NCI-H146 treated with DMSO at 0.1 percent for 48 hours (cell line): ENCODE data around the gene SGO1.

Experiments
- DNase-seq: peaks from one replicate; lab custom pipeline; 2025; ENCODE audit not compliant: unreplicated experiment; lab: John Stamatoyannopoulos, UW

The SGO1 gene

GRCh38 chr3:20160230-20160629 lies 25.8 kb downstream of the SGO1 start:
- DNase-seq, result no peak

DNA sequence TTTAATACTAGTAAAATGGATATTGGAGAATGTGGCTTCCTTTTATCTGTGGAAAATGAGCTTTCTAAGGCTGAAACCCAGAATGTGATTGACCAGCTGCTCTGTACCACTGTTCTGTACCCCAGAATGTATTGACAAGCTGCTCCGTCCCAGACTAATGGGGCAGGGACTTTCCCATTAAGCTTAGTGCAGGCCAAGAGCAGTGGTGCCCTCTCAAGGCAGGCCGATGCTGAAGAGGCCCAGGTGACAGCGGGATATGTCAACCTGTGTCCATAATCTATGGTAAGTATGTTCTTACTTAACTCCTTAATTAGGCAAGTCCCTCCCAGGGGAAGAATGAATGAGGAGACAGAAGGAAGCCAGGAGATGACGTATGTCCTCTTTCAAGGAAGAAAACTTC lies 31.1 kb downstream of the SGO1 start:
- DNase-seq, result no peak

GRCh38 chr3:20154078-20154477 lies 31.9 kb downstream of the SGO1 start:
- DNase-seq, result no peak

GRCh38 chr3:20148466-20148865 lies 37.5 kb downstream of the SGO1 start:
- DNase-seq, result no peak

GRCh38 chr3:20147361-20147760 lies 38.6 kb downstream of the SGO1 start:
- DNase-seq, result no peak

DNA sequence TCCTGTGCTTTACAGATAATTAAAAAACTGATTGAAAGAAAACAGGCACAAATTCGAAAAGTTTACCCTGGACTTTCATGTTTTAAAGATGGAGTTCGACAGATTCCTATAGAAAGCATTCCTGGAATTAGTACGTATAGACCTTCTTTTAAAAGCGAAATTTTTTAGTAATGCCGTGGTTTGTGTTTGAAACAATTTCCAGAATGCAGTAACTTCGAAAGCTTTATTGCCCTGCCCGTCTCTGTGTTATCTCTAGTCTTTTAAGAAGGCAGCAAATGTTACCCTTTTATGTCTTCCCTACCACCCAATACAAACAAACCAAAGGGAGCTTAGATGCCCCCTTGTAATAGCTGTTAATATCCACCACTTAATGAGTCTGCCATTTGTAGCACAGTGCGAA lies 39.7 kb downstream of the SGO1 start:
- DNase-seq, result no peak

- DNase-seq, result no peak
Measured at GRCh38 chr3:20145874-20146273, 40.1 kb downstream of the SGO1 start.

GRCh38 chr3:20143519-20143918 lies 42.5 kb downstream of the SGO1 start:
- DNase-seq, result no peak

- DNase-seq, result no peak
Measured at GRCh38 chr3:20142517-20142916, 43.5 kb downstream of the SGO1 start.

DNA sequence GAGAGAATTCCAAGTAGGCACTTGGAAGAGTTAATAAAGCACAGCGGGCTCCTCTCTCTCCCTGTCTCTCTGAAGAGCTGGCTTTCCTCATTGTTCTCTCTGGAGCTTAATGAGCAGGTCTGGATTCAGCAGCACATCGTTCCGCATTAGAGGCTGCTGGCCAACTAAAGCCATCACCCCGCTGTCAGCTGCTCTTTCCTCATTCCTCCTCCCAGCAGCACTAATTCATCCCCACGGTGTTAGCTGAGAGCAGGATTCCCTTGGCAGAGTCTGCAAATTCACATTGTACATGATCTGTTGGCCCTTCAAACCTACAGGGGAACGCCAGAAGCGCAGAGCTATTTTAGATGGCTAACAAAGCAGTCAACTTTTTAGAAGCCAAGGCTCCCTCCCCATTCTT lies 44.2 kb downstream of the SGO1 start:
- no peak for DNase-seq

DNA sequence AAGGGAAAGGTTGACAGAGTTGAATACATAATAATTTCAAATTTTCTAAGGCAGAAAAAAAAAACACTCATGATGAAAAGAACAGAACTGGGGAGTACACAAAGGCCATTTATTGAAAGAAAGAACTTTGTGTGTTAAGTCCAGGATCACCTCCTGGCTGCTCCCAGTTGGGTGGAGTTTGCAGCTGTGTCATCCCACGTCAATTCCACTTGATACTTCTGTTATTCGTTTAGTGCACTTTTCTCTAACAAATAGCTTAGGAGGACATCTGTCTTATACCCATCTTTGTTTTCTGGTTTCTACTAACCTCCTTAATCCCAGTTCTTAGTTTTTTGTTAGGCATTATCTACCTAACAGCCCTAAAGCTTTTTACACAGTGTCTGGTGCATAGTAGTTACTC lies 44.7 kb downstream of the SGO1 start:
- DNase-seq, result no peak

- no peak for DNase-seq
Measured at GRCh38 chr3:20140881-20141280, 45.1 kb downstream of the SGO1 start.

DNA sequence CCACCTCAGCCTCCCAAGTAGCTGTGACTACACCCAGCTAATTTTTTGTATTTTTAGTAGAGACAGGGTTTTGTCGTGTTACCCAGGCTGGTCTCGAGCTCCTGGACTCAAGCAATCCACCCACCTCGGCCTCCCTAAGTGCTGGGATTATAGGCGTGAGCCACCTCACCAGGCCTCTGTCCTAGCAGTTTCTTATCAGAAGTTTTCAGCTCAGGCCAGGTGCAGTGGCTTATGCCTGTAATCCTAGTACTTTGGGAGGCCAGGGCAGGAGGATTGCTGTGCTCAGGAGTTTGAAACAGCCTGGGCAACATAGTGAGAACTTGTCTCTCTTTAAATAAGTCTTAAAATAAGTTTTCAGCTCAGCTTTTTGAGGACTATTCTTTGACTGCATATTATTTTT lies 48.4 kb downstream of the SGO1 start:
- DNase-seq, result no peak

DNA sequence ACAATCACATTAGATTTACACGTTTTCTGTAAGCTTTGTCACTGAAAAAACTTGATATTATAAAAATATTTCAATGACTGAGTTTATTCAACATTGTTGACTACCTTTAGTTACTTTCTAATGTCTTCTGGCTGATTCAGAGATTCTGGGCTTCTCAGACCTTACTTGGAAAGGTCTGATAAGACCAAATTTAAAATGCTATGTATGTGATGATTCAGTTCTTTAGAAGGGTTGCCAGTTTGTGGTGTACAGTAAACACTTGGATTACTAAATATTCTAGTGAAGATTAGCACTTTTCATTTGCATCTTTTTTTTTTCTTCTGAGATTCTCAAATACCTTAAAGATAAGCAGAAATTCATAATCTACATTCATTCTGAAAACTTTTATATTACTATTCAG lies 49.8 kb downstream of the SGO1 start:
- no peak for DNase-seq

GRCh38 chr3:20130106-20130505 lies 55.9 kb downstream of the SGO1 start:
- no peak for DNase-seq

GRCh38 chr3:20128358-20128757 lies 57.6 kb downstream of the SGO1 start:
- no peak for DNase-seq

DNA sequence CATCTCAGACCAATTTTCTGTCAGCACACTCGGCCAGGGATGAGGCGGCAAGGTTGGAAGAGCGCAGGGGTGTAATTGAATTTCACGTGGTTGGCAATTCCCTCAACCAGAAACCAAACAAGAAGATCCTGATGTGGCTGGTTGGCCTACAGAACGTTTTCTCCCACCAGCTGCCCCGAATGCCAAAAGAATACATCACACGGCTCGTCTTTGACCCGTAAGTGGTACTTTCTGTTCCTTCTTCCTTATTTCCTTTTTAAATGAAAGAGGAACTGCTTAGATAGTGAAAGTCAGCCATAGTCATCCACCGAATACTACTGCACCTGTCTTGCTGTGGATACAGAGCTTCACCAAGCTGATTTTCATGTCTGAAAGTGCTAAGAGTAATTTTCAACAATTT lies 60.1 kb downstream of the SGO1 start:
- no peak for DNase-seq

- DNase-seq, result no peak
Measured at GRCh38 chr3:20125289-20125688, 60.7 kb downstream of the SGO1 start.

GRCh38 chr3:20123131-20123652 lies 62.8 kb downstream of the SGO1 start:
- no peak for DNase-seq

GRCh38 chr3:20121088-20121487 lies 64.9 kb downstream of the SGO1 start:
- no peak for DNase-seq
